Prostate gland (tissue), 2 donors: ENCODE measurements around the gene LYG1.

ENCODE experiments used
- CTCF ChIP-seq, 4 experiments: fragments of 200-600 bp in 2 of 4; fragments of 450-650 bp in 2 of 4; sonication (generic) in 2 of 4; IDR thresholded peaks; 1 replicate in 3 of 4; 2 replicates in 1 of 4; pipeline ENCODE4 v1.5.1; 2016 to 2019; ENCODE audit warnings: antibody characterized with exemption in 4 of 4, mild to moderate bottlenecking in 2 of 4, moderate library complexity in 2 of 4
- POLR2A ChIP-seq: fragments of 450-650 bp; IDR thresholded peaks from one replicate; pipeline ENCODE4 v1.6.1; 2016; ENCODE audit warnings: antibody characterized with exemption, mild to moderate bottlenecking

- TF ChIP-seq CTCF (IDR thresholded peaks at IDR 0.05), result no peak
- TF ChIP-seq POLR2A, result no peak
Observed at GRCh38 chr2:99261242-99261641, 39.8 kb downstream of the LYG1 start.
